ENCODE data around the gene DNAAF1. TPM values are rescaled to one million over a fixed set of nuclear protein-coding genes. Genes with fewer than 3 reads are reported as not detected.

The DNAAF1 gene
- total RNA-seq, 2 donors from 2014 or later, result 0.32 to 8.2 TPM

- Histone ChIP-seq H3K4me1 (replicated peaks) (no peaks in the 10 kb centered on the region), H3K27ac (no peak overlapping the region), H3K4me3 (no peak overlapping the region), H3K27me3 (replicated peaks; ENCODE audit: insufficient read depth) (no peaks in the 10 kb centered on the region), H3K36me3 (peaks cover 9 to 25% of the 10 kb centered on the region in 2 donors), H3K9me3 (no peaks in the 10 kb centered on the region)
- DNase-seq (ENCODE audit: low spot score), result no peak
- TF ChIP-seq POLR2A (IDR thresholded peaks at IDR 0.05) (no peak), POLR2AphosphoS5 (IDR thresholded peaks at IDR 0.05) (no peak), CTCF (IDR thresholded peaks at IDR 0.05) (no peak)
- 94% methylated on average over 18 of the region's 18 CpGs for WGBS
- intact Hi-C loops (cut with DNase I), result no loop called here
Measured at GRCh38 chr16:84182104-84182503, 37.0 kb downstream of the DNAAF1 start.

DNA sequence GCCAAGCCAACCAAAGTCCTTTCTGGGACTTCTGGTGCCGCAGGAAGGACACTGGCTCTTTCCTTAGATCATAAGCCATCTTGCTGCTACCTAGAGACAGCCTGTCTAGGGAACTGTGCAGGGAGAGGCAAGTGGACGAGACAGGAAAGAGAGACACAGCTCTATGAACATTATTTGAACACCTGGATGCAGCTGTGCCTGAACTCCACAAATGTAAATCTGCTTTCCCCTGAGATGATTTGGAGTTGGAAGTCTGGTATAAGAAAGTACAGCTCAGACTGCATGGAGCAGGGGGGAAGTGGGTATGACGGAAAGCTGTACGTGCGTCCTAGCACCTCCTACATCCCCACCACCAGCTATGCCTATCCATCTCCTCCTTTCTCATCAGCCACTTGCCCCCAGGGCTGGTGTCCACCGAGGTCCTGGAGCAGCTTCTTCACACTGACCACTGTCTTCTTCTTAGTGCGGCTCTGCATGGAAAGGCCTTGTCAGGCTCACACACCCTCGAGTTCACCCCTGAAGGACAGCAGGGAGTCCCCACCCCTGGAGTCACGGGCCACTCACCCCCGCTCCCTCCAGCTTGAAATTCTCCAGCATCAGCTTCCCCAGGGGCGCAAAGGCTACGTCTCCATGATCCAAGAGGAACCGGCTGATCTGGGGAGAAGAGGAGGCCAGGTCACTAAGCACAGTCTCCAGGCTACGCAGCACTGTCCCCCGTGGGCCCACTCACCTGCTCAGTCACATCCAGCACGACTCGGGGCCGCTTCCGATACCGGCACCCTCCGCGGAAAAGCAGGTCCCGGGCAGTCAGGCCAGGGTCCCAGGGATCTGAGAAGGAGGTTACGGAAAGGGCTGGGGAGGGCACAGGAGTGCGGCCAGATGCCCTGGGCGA, 37.8 kb downstream of the DNAAF1 start:
- intact Hi-C loops (cut with DNase I), result no loop called here
- no peaks in the 10 kb centered on the region for H3K4me1 ChIP-seq (replicated peaks)
- no peak for DNase-seq (ENCODE audit: low spot score)
- H3K27me3 ChIP-seq (replicated peaks; ENCODE audit: insufficient read depth), result no peaks in the 10 kb centered on the region
- no peaks in the 10 kb centered on the region for H3K9me3 ChIP-seq
- peaks cover 9 to 25% of the 10 kb centered on the region in 2 donors for H3K36me3 ChIP-seq
- 94% methylated on average over 26 of the region's 26 CpGs for WGBS
- H3K27ac ChIP-seq, result no peak overlapping the region
- TF ChIP-seq POLR2AphosphoS5 (IDR thresholded peaks at IDR 0.05), result no peak
- no peak overlapping the region for H3K4me3 ChIP-seq

DNA sequence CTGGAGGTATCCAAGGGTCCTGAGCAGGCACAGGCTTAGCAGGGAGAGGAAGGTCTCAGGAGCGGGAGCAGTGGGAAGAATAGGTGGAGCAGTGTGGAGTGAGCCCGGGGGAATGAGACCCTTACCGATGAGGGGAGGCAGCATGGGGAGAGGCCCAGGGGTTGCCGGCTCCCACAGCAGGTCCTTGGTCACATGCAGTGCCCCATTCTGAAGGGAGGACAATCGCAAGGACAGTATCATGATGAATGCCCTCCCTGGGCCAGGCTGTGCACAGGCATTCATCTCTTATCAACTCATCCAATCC, 38.4 kb downstream of the DNAAF1 start:
- intact Hi-C loops (cut with DNase I), result no loop called here
- H3K4me1 ChIP-seq (replicated peaks), result no peaks in the 10 kb centered on the region
- no peak overlapping the region for H3K4me3 ChIP-seq
- no peak for TF ChIP-seq POLR2AphosphoS5 (IDR thresholded peaks at IDR 0.05)
- TF ChIP-seq CTCF (IDR thresholded peaks at IDR 0.05), result no peak
- no peak for TF ChIP-seq POLR2A (IDR thresholded peaks at IDR 0.05)
- no peak for DNase-seq (ENCODE audit: low spot score)
- peaks cover 9 to 25% of the 10 kb centered on the region in 2 donors for H3K36me3 ChIP-seq
- no peaks in the 10 kb centered on the region for H3K9me3 ChIP-seq
- H3K27me3 ChIP-seq (replicated peaks; ENCODE audit: insufficient read depth), result no peaks in the 10 kb centered on the region
- no peak overlapping the region for H3K27ac ChIP-seq
- WGBS, result 82% methylated on average over 5 of the region's 5 CpGs

GRCh38 chr16:84183911-84184591, 38.9 kb downstream of the DNAAF1 start:
- Histone ChIP-seq H3K27ac (no peak overlapping the region), H3K4me3 (no peak overlapping the region), H3K4me1 (replicated peaks) (no peaks in the 10 kb centered on the region), H3K27me3 (replicated peaks; ENCODE audit: insufficient read depth) (no peaks in the 10 kb centered on the region), H3K36me3 (peaks cover 9 to 21% of the 10 kb centered on the region in 2 donors), H3K9me3 (no peaks in the 10 kb centered on the region)
- intact Hi-C loops (cut with DNase I), result no loop called here
- no peak for DNase-seq (ENCODE audit: low spot score)
- 79% methylated on average over 11 of the region's 11 CpGs for WGBS
- TF ChIP-seq POLR2AphosphoS5 (IDR thresholded peaks at IDR 0.05) (no peak), POLR2A (IDR thresholded peaks at IDR 0.05) (no peak), CTCF (IDR thresholded peaks at IDR 0.05) (no peak)

DNA sequence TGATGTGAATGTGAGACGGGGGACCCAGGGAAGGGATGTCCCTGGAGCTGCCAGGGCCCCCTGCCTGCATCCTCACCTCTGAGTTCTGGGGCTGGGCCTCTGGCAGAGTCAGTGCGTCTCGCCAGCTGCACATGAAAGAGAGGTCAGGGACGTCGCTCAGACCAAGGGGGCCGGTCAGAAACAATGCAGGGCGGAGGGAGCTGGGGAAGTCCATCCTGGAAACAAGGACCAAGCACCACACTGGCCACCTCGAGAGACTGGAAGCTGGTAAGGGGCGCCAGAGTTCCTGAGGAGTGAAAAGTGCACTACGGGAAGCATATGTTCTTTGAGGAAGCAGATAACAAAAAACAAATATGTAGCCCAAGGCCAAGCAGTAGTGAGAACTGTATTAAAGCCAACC, 39.7 kb downstream of the DNAAF1 start:
- intact Hi-C loops (cut with DNase I), result loop anchor here (5.0 kb wide), 1 partner anchor 303 kb away; no protein-coding TSS in a partner anchor
- peaks cover 9 to 14% of the 10 kb centered on the region in 2 donors for H3K36me3 ChIP-seq
- no peak for DNase-seq (ENCODE audit: low spot score)

More for the DNA sequence above, 39.7 kb downstream of the DNAAF1 start:
- Histone ChIP-seq H3K4me3 (no peak overlapping the region), H3K27me3 (replicated peaks; ENCODE audit: insufficient read depth) (no peaks in the 10 kb centered on the region), H3K9me3 (no peaks in the 10 kb centered on the region), H3K4me1 (replicated peaks) (no peaks in the 10 kb centered on the region), H3K27ac (no peak overlapping the region)
- TF ChIP-seq CTCF (IDR thresholded peaks at IDR 0.05), result no peak
- no peak for TF ChIP-seq POLR2A (IDR thresholded peaks at IDR 0.05)
- no peak for TF ChIP-seq POLR2AphosphoS5 (IDR thresholded peaks at IDR 0.05)
- 76% methylated on average over 10 of the region's 10 CpGs for WGBS
